ENCODE data around the gene MSLN. TPM values are rescaled to one million over a fixed set of nuclear protein-coding genes. Genes with fewer than 3 reads are reported as not detected.

The MSLN gene
- total RNA-seq, 4 donors from 2014 or later: 4.6 to 30.8 (median 15.7) TPM

DNA sequence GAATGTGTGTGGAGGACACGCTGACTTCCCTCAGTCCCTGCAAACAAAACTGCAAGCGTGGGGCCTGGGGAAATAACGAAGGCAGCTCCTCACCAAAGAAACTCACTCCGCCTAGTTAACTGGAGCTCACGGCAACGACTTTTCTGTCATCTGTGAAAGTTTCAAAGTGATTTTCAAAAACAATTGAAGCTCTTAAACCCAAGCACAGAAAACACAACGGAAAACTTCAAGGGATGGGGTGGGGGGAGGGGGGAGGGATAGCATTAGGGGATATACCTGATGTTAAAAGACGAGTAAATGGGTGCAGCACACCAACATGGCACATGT lies 43.2 kb downstream of the MSLN start:
- Histone ChIP-seq H3K9me3 (no peaks in the 10 kb centered on the region), H3K27ac (no peak overlapping the region), H3K4me3 (no peak overlapping the region), H3K4me1 (no peaks in the 10 kb centered on the region), H3K36me3 (no peaks in the 10 kb centered on the region), H3K27me3 (peaks cover 11 to 22% of the 10 kb centered on the region in 2 donors)
- no peak for DNase-seq
- TF ChIP-seq, protein P1, sequence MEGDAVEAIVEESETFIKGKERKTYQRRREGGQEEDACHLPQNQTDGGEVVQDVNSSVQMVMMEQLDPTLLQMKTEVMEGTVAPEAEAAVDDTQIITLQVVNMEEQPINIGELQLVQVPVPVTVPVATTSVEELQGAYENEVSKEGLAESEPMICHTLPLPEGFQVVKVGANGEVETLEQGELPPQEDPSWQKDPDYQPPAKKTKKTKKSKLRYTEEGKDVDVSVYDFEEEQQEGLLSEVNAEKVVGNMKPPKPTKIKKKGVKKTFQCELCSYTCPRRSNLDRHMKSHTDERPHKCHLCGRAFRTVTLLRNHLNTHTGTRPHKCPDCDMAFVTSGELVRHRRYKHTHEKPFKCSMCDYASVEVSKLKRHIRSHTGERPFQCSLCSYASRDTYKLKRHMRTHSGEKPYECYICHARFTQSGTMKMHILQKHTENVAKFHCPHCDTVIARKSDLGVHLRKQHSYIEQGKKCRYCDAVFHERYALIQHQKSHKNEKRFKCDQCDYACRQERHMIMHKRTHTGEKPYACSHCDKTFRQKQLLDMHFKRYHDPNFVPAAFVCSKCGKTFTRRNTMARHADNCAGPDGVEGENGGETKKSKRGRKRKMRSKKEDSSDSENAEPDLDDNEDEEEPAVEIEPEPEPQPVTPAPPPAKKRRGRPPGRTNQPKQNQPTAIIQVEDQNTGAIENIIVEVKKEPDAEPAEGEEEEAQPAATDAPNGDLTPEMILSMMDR (IDR thresholded peaks at IDR 0.05): no peak
- no peak for TF ChIP-seq POLR2A (IDR thresholded peaks at IDR 0.05)
- intact Hi-C loops (cut with DNase I; ENCODE audit: low total_unique reads): no loop called here

GRCh38 chr16:804193-805048 lies 43.9 kb downstream of the MSLN start:
- TF ChIP-seq POLR2A (IDR thresholded peaks at IDR 0.05): no peak
- TF ChIP-seq, protein P1 (IDR thresholded peaks at IDR 0.05): no peak

DNA sequence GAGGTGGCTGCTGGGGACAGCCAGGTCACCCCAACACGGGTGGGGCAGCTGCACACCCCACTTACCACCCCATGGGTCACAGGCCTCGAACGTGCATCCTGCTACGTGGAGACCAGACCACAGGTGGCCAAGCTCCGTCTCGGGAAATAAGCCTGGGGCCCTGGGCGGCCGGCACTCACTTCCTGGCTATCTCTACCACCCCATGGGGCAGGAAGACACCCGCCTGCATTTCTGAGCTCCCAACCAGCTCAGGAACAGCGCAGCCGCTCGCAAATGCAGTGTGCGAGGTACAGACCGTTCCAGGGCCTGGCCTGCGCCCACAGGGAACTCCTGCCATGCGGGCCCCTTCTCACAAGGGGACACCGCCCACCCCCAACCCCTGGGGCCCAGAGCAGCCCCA lies 44.9 kb downstream of the MSLN start:
- peaks cover 7 to 14% of the 10 kb centered on the region in 2 donors for H3K27me3 ChIP-seq
- intact Hi-C loops (cut with DNase I; ENCODE audit: low total_unique reads): no loop called here

More at GRCh38 chr16:804193-805048, 43.9 kb downstream of the MSLN start:
- Histone ChIP-seq H3K27me3 (peaks cover 11 to 22% of the 10 kb centered on the region in 2 donors), H3K27ac (no peak overlapping the region), H3K36me3 (no peaks in the 10 kb centered on the region), H3K4me3 (no peak overlapping the region), H3K9me3 (no peaks in the 10 kb centered on the region), H3K4me1 (no peaks in the 10 kb centered on the region)
- no peak for DNase-seq
- intact Hi-C loops (cut with DNase I; ENCODE audit: low total_unique reads): no loop called here

GRCh38 chr16:807347-808084 lies 47.0 kb downstream of the MSLN start:
- peak; percentile 89 to 91 for DNase-seq
- Histone ChIP-seq H3K4me1 (no peaks in the 10 kb centered on the region), H3K4me3 (peak overlapping the region; percentile 64 to 72), H3K36me3 (no peaks in the 10 kb centered on the region), H3K27ac (peak overlapping the region; percentile 76 to 91), H3K9me3 (no peaks in the 10 kb centered on the region), H3K27me3 (no peaks in the 10 kb centered on the region)
- intact Hi-C loops (cut with DNase I; ENCODE audit: low total_unique reads): no loop called here
- TF ChIP-seq POLR2A (IDR thresholded peaks at IDR 0.05): peak; percentile 13 to 63
- TF ChIP-seq, protein P1 (IDR thresholded peaks at IDR 0.05): peak in 1 of 4 experiments; percentile 14

More for the DNA sequence above, 44.9 kb downstream of the MSLN start:
- no peak for TF ChIP-seq POLR2A (IDR thresholded peaks at IDR 0.05)
- TF ChIP-seq, protein P1 (IDR thresholded peaks at IDR 0.05): no peak
- DNase-seq: no peak
- no peak overlapping the region for H3K27ac ChIP-seq
- H3K4me1 ChIP-seq: no peaks in the 10 kb centered on the region
- no peak overlapping the region for H3K4me3 ChIP-seq
- H3K36me3 ChIP-seq: no peaks in the 10 kb centered on the region
- H3K9me3 ChIP-seq: no peaks in the 10 kb centered on the region

- TF ChIP-seq, protein P1 (IDR thresholded peaks at IDR 0.05): no peak
- no peak for TF ChIP-seq POLR2A (IDR thresholded peaks at IDR 0.05)
- H3K36me3 ChIP-seq: no peaks in the 10 kb centered on the region
- H3K27me3 ChIP-seq: peaks cover 0 to 2% of the 10 kb centered on the region in 2 donors
- intact Hi-C loops (cut with DNase I; ENCODE audit: low total_unique reads): no loop called here
- DNase-seq: no peak
- peak overlapping the region; percentile 64 to 72 for H3K4me3 ChIP-seq
- no peaks in the 10 kb centered on the region for H3K4me1 ChIP-seq
- peak overlapping the region; percentile 18 to 91 for H3K27ac ChIP-seq
- H3K9me3 ChIP-seq: no peaks in the 10 kb centered on the region
Measured at GRCh38 chr16:808085-808386, 47.5 kb downstream of the MSLN start.

All from uterus (tissue), 4 donors.